SK-N-MC (cell line): ENCODE data around the gene APPBP2.
"Not testable (repeated sequence)": the region's sequence is repeated elsewhere in the genome, so short reads cannot be mapped to it uniquely, and the experiment has no call there.

Experiments
- EZH2 ChIP-seq: fragments of 200-600 bp; sonication (generic); IDR thresholded peaks from one replicate; pipeline ENCODE4 v1.6.1; 2017; ENCODE audit warnings: antibody characterized with exemption
- POLR2AphosphoS5 ChIP-seq: IDR thresholded peaks from 2 replicates; pipeline ENCODE4 v1.6.1; 2012; ENCODE audit warnings: mild to moderate bottlenecking, low read depth, low read length, borderline replicate concordance

- not testable (repeated sequence) for TF ChIP-seq EZH2, POLR2AphosphoS5
Measured at GRCh38 chr17:60419875-60420274, 106.2 kb downstream of the APPBP2 start.
